Endothelial cell of umbilical vein (primary cell): Measurements from ENCODE around the gene REPS2. TPM values are rescaled to one million over a fixed set of nuclear protein-coding genes. Genes with fewer than 3 reads are reported as not detected.
A peak's percentile ranks its signal among the peaks of the same experiment; 100 is the strongest.

ENCODE experiments used
- BruUV-seq: library from RNA; stranded (reverse); fragments of 400-500 nt; replicated peaks from 2 replicates; lab custom pipeline; 2021; lab: Mats Ljungman, UMichigan
- CTCF ChIA-PET: fragments of 300-600, 350-600 bp; sonication (Branson Sonifier 250); formaldehyde crosslinking; loops from one replicate; lab custom pipeline; 2021; ENCODE audit warnings: antibody characterized with exemption, inconsistent platforms; lab: Charles Lee
- POLR2A ChIA-PET: fragments of 300-600, 350-600 bp; sonication (Branson Sonifier 250); formaldehyde crosslinking; loops from one replicate; lab custom pipeline; 2021; ENCODE audit warnings: antibody characterized with exemption, inconsistent platforms; lab: Charles Lee
- DNase-seq: peaks from one replicate; pipeline ENCODE4 v3.0.0-alpha.2; 2011; ENCODE audit warnings: low read depth, low spot score
- FAIRE-seq: peaks from 2 replicates; lab custom pipeline; 2011; peaks lifted over from hg19 to GRCh38; lab: Jason Lieb, UNC
- H2AFZ ChIP-seq: 2 replicates; pipeline ENCODE4 v1.6.0; 2012; ENCODE audit warnings: low read depth, low read length, control low read depth, inconsistent platforms
- H3K27ac ChIP-seq: 2 replicates; pipeline ENCODE4 v1.5.1; 2011; ENCODE audit warnings: low read depth, mild to moderate bottlenecking, control low read depth, low read length, moderate library complexity; ENCODE audit not compliant: insufficient read depth
- H3K27me3 ChIP-seq, 2 experiments: 2 replicates each; pipeline versions ENCODE4 v1.6.0 to v1.6.1; 2011; ENCODE audit warnings: low read length in 2 of 2, mixed read lengths in 1 of 2; ENCODE audit not compliant: control insufficient read depth in 2 of 2, insufficient read depth in 2 of 2
- H3K36me3 ChIP-seq, 2 experiments: 2 replicates in 1 of 2; 3 replicates in 1 of 2; pipeline ENCODE4 v1.5.1; 2011; ENCODE audit warnings: low read length in 2 of 2, mild to moderate bottlenecking in 1 of 2, moderate library complexity in 1 of 2; ENCODE audit not compliant: control insufficient read depth in 2 of 2, insufficient read depth in 2 of 2; ENCODE audit errors: extremely low read depth in 1 of 2
- H3K4me1 ChIP-seq: 3 replicates; pipeline ENCODE4 v1.5.1; 2011; ENCODE audit warnings: mild to moderate bottlenecking, low read length; ENCODE audit not compliant: control insufficient read depth, insufficient read depth; ENCODE audit errors: extremely low read depth
- H3K4me2 ChIP-seq: 2 replicates; pipeline ENCODE4 v1.6.1; 2011; ENCODE audit warnings: low read length, control low read depth, mixed read lengths; ENCODE audit not compliant: insufficient read depth
- H3K4me3 ChIP-seq, 3 experiments: fragments of 200-600 bp in 1 of 3; sonication (generic), shearing (Covaris generic) in 1 of 3; replicated peaks in 1 of 3; 2 replicates each; pipeline ENCODE4 v1.5.1; 2011 to 2016; ENCODE audit warnings: control low read depth in 3 of 3, low read length in 3 of 3, mild to moderate bottlenecking in 2 of 3, inconsistent platforms in 1 of 3, low read depth in 1 of 3, moderate library complexity in 1 of 3; ENCODE audit not compliant: insufficient read depth in 1 of 3
- H3K79me2 ChIP-seq: 2 replicates; pipeline ENCODE4 v1.6.0; 2012; ENCODE audit warnings: low read length, inconsistent platforms; ENCODE audit not compliant: control insufficient read depth, insufficient read depth
- H3K9ac ChIP-seq: replicated peaks from 2 replicates; pipeline ENCODE3; 2011; ENCODE audit warnings: low read length, control low read depth; ENCODE audit not compliant: insufficient read depth; ENCODE audit errors: extremely low read depth
- H3K9me1 ChIP-seq: replicated peaks from 3 replicates; pipeline ENCODE4 v1.6.0; 2011; ENCODE audit warnings: mild to moderate bottlenecking, low read length; ENCODE audit not compliant: control insufficient read depth, insufficient read depth; ENCODE audit errors: extremely low read depth
- H3K9me3 ChIP-seq: replicated peaks from 2 replicates; pipeline ENCODE4 v1.5.1; 2012; ENCODE audit warnings: low read length, inconsistent platforms; ENCODE audit not compliant: control insufficient read depth, insufficient read depth
- H4K20me1 ChIP-seq: replicated peaks from 2 replicates; pipeline ENCODE3; 2011; ENCODE audit warnings: mild to moderate bottlenecking, low read length; ENCODE audit not compliant: control insufficient read depth, insufficient read depth; ENCODE audit errors: extremely low read depth
- EZH2 ChIP-seq: IDR thresholded peaks from 2 replicates; pipeline ENCODE4 v1.6.1; 2012; ENCODE audit warnings: borderline replicate concordance, low read depth, mild to moderate bottlenecking, moderate library complexity, low read length, inconsistent platforms; ENCODE audit not compliant: severe bottlenecking
- FOS ChIP-seq: IDR thresholded peaks from 2 replicates; pipeline ENCODE4 v1.6.1; 2011; ENCODE audit warnings: mild to moderate bottlenecking, low read length, moderate library complexity, borderline replicate concordance; ENCODE audit not compliant: insufficient read depth
- GATA2 ChIP-seq: IDR thresholded peaks from 2 replicates; pipeline ENCODE4 v1.7.0; 2011; ENCODE audit warnings: low read depth, mild to moderate bottlenecking, moderate library complexity, mixed read lengths, low read length; ENCODE audit not compliant: insufficient read length, insufficient read depth
- JUN ChIP-seq: IDR thresholded peaks from 2 replicates; pipeline ENCODE4 v1.6.1; 2011; ENCODE audit warnings: borderline replicate concordance, low read depth; ENCODE audit not compliant: insufficient read length, insufficient read depth
- MYC ChIP-seq: IDR thresholded peaks from one replicate; pipeline ENCODE4 v1.6.1; 2011; ENCODE audit warnings: mild to moderate bottlenecking, low read depth, low read length
- POLR2A ChIP-seq: IDR thresholded peaks from 2 replicates; pipeline ENCODE4 v1.6.1; 2012; ENCODE audit warnings: low read depth, mild to moderate bottlenecking, control low read depth, low read length
- dilution Hi-C: fragments of 300-500 bp; cut with MboI; formaldehyde crosslinking; loops from one replicate; pipeline ENCODE4 v1.15.0; 2019; ENCODE audit warnings: low sequenced_read_pairs; ENCODE audit not compliant: extremely low pct_ligation_motif_present
- intact Hi-C: fragments of 100-400 bp; cut with micrococcal nuclease; formaldehyde crosslinking; loops from one replicate; pipeline ENCODE4 v1.10.0; 2022
- polyA plus RNA-seq, 4 experiments: library from polyadenylated mRNA; depleted of rRNA in 3 of 4; stranded (reverse) in 3 of 4; unstranded in 1 of 4; fragments of >200 nt; gene quantifications; 2 replicates each; pipeline versions ENCODE4 v1.2.1 to v1.2.3, GENCODE V29; 2011 to 2012; ENCODE audit warnings: missing spikeins in 1 of 4
- total RNA-seq: library from RNA; stranded (reverse); gene quantifications from 2 replicates; pipeline ENCODE4 v1.2.3, GENCODE V29; 2021
- TF ChIP-seq, protein P1 (sequence below): IDR thresholded peaks from 2 replicates; pipeline ENCODE4 v1.6.1; 2011; ENCODE audit not compliant: insufficient read depth, insufficient read length

REPS2 gene
- total and polyA plus RNA-seq, 2 donors (not counting 3 experiments of a cell fraction or from before 2014, with no cell fraction given): 0.91 to 2.6 TPM

DNA sequence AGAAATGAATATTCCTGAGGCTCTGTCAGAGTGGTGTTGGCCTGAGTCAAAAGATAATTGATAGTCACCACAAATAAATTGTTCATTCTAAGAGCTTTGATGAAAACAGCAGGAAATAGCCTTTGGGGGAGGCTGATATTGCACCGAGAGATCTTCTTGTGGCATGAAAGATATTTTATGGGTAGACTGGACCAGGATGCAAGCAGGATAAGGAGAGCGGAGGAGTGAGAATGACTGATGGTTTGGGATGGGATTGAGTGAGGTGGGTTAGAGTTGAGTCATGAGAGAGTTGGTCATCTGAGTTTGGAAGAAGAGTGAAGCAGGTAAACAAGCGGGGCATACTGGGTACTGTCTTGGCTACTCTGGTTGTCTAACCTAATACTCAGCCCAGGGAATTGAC is 88.7 kb downstream of the REPS2 start:
- ChIA-PET CTCF (interaction anchor here (1.8 to 4.0 kb wide), 3 partner anchors 11 to 142 kb away, joined by 7 to 31 read pairs (median 7); no protein-coding TSS in a partner anchor), POLR2A (no interaction called here)
- no peak overlapping the region for H3K27ac ChIP-seq
- DNase-seq: no peak
- no peaks in the 10 kb centered on the region for H3K27me3 ChIP-seq
- BruUV-seq: no TSS peak
- dilution Hi-C loops: no loop called here
- no peaks in the 10 kb centered on the region for H3K36me3 ChIP-seq
- no peaks in the 10 kb centered on the region for H4K20me1 ChIP-seq
- H3K9me3 ChIP-seq: no peaks in the 10 kb centered on the region
- H3K9me1 ChIP-seq: no peaks in the 10 kb centered on the region
- no peak overlapping the region for H3K4me2 ChIP-seq
- no peak for TF ChIP-seq EZH2
- no peak for TF ChIP-seq POLR2A
- no peak for TF ChIP-seq FOS
- TF ChIP-seq MYC: no peak
- no peaks in the 10 kb centered on the region for H3K79me2 ChIP-seq
- intact Hi-C loops: loop anchor here (5.0 kb wide), 1 partner anchor 78 kb away; no protein-coding TSS in a partner anchor
- H3K4me1 ChIP-seq: peaks cover 27% of the 10 kb centered on the region
- H3K4me3 ChIP-seq: no peak overlapping the region
- no peak overlapping the region for H2AFZ ChIP-seq
- no peak for FAIRE-seq
- H3K9ac ChIP-seq: no peak overlapping the region

DNA sequence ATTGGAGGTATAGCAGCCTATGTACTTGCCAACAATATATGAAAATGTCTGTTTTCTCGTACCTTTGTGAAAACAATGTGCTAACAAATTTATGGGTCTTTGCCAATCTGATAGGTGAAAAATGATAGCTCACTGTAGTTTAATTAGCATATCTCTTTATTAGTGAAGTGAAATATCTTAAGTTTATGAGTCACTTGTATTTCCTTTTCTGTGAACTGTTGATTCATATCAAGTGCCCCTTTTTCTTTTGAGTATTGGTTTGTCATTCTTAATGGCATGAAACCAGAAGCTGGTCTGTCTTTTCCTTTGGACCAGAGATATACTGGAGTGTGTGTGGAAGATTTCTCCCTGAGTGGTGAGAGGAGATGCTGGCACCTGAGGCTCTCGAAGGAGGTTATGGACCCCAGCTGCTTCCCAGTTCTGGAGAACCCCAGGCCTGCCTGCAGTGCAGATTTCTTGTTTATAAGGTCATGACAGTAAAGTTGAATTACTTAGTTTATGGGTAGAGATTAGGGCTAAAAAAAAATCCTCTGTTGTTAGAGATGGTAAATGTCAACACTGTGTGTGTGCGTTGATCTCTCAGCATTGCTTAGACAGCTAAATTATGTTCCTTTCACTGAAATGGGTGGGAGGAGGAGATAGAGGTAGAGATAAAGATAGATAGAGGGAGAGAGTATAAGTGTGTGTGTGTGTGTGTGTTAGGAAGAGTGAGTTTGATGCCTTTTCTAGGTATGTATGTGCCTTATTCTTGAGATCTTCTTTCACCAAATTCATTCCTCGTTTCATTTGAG is 89.9 kb downstream of the REPS2 start:
- no peak overlapping the region for H2AFZ ChIP-seq
- H3K79me2 ChIP-seq: no peaks in the 10 kb centered on the region
- intact Hi-C loops (loop anchor here (5.0 kb wide), 1 partner anchor 79 kb away; no protein-coding TSS in a partner anchor), dilution Hi-C loops (no loop called here)
- peak overlapping the region; percentile 46 for H3K4me2 ChIP-seq
- no peak overlapping the region for H3K4me3 ChIP-seq
- DNase-seq (peak; percentile 36), FAIRE-seq (peak; percentile 15)
- BruUV-seq: no TSS peak
- no peaks in the 10 kb centered on the region for H3K36me3 ChIP-seq
- TF ChIP-seq JUN (peak; percentile 29), GATA2 (peak; percentile 82), FOS (peak; percentile 58)
- TF ChIP-seq, protein P1, sequence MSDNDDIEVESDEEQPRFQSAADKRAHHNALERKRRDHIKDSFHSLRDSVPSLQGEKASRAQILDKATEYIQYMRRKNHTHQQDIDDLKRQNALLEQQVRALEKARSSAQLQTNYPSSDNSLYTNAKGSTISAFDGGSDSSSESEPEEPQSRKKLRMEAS: no peak
- H3K9me1 ChIP-seq: no peaks in the 10 kb centered on the region
- peaks cover 27% of the 10 kb centered on the region for H3K4me1 ChIP-seq
- H4K20me1 ChIP-seq: no peaks in the 10 kb centered on the region
- ChIA-PET CTCF (interaction anchor here (0.6 to 4.0 kb wide), 7 partner anchors 10 to 210 kb away, joined by 3 to 31 read pairs (median 3); no protein-coding TSS in a partner anchor), POLR2A (no interaction called here)
- no peaks in the 10 kb centered on the region for H3K9me3 ChIP-seq
- H3K27ac ChIP-seq: peak overlapping the region; percentile 28
- H3K27me3 ChIP-seq: no peaks in the 10 kb centered on the region
- no peak overlapping the region for H3K9ac ChIP-seq
